NCI-H2029 treated with DMSO at 0.1 percent for 48 hours (cell line): ENCODE measurements around the gene KLHL29.
"Not testable (repeated sequence)": the region's sequence is repeated elsewhere in the genome, so short reads cannot be mapped to it uniquely, and the experiment has no call there.

ENCODE experiments used
- DNase-seq: peaks from one replicate; lab custom pipeline; 2025; lab: John Stamatoyannopoulos, UW

KLHL29 gene

DNA sequence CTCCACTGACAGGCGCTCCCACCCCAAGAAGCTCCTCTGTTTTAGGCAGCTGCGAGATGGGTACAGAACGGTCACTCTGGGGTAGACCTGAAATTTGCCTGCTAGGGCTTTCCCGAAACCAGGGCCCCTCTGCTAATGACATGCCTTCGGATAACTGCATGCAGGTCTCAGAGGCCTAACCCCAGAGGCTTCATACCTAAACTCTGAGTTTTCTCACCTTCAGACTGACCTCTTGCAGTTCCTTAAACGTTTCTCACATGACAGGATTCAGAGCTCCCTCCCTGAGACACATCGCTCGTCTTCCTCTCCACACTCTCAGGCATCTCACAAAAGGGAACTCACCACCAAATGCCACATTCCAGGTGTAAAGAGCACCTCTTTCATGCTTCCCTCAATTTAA is 11.3 kb upstream of the KLHL29 start:
- DNase-seq: no peak

DNA sequence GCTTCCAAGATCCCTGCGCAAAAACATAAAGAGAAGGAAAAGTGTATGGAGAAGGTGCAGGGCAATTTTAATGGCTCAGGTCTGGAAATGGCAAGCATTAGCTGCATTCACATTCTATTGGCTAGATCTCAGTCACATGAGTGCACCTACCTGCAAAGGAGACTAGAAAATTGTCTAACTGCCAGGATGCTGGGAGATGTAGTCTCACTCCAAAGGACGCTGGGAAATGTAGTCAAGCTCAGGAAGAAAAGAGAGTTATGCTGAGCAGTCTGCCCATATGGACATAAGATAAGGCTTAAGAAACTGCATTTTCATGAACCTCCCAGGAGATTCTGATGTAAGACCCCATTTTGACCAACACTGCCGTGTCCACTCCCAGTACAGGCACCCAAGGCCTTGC is 9.5 kb upstream of the KLHL29 start:
- no peak for DNase-seq

DNA sequence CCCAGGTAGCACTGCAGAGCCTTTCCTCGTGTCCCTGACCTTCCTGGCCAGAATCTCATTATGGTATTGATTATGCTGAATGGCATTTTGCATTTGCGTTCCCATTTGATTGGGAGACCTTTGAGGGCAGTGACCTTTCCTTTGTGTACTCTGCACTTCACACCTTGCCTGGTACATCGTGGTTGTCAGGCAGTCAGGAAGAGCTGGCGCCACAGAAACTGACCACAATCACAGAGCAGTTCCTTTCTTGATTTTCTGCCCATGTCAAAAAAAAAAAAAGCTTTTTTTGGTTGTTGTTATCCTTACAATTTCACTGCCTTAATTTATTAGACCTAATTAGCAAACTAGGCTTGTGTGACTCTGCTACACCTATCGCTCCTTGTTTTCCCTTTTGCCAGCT is 8.9 kb upstream of the KLHL29 start:
- no peak for DNase-seq

DNA sequence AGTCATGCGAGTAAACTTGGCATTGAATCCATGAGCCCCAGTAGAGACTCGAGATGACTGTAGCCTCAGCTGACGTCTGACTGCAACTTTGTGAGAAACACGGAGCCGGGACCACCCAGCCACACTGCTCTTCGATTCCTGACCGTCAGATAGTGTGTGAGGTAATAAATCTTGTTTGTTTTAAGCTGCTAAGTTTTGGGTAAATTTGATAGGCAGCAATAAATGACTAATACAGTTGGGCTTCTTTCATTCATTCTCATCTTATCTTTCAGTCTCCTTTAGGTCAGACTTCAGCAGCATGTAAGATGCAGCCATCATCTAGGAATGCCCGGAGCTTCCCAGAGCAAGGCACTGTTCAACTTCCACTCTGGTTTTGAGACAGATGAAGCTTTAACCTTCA is 8.0 kb upstream of the KLHL29 start:
- DNase-seq: no peak

DNA sequence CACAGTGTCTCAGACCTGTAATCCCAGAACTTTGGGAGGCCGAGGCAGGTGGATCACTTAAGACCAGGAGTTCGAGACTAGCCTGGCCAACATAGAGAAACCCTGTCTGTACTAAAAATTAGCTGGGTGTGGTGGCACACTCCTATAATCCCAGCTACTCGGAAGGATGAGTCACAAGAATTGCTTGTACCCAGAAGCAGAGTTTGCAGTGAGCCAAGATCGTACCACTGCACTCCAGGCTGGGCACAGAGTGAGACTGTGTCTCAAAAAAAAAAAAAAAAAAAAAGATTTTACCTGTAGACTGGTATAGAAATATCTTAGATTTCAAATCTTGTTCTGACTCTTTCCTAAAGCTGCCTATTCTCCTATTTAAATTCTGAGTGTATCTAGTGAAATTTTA is 7.2 kb upstream of the KLHL29 start:
- DNase-seq: no peak

DNA sequence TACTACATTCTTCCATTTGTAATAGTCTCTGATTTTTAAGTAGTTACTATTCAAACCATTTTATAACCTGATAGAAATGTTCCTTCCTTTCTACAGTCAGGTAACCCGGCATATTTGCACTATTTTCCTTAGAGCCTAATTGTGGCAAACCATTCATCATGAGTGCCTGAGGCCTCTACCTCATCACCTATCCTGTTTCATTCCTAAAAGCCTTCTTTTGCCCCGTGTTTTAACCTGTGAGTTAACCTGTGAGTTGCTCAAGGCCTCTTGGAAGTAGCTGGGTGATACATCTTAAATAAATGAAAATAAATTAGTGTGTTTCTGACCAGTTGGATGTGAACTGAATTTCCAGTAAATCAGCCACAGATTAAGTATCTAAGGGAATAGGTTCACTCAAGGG is 6.5 kb upstream of the KLHL29 start:
- no peak for DNase-seq

DNA sequence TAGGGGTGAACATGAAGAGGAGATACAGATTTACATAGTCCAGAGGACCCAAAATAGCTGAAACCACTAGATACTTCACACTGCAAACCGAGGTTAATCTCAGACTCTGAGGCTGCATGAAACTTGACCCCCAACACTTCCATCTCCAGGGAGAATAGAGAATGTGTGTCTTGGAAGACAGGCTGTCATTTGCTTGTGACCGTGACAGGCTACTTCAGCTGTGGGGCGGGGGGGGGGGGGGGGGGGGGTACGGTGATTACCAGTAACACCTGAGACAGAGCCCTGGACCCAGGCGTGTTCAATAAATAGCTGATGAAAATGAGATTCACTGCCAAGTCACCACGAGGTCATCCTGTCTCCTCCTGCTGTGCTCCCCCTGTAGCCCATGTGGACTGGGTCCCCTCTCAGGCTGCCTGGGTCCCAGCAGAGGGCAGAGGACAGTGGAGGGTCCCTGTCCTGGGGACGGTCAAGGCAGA is 5.7 kb upstream of the KLHL29 start:
- no peak for DNase-seq

DNA sequence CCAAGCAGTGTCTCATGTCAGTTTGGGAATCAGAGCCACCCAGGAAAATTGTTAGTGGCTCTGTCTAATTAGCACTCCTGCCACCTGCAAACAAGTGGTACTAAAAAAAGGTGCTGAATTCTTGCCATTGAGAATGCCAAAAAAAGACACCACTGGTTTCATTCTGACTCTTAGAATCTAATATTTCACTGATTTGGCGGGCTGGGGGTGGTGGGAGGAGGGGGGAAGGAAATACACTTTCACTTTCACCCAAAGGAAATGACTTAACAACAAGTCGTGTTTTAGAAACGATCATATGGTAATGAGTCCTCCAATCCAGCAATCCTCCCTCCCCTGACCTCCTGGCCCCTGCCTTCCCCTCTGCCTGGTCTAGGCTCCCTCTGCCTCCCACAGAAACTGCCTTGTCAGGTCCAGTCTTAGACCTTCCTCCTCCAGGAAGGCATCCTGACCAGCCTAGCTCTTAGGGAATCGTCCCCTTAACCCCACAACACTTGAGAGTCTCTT is 4.4 kb upstream of the KLHL29 start:
- DNase-seq: peak; percentile 45

DNA sequence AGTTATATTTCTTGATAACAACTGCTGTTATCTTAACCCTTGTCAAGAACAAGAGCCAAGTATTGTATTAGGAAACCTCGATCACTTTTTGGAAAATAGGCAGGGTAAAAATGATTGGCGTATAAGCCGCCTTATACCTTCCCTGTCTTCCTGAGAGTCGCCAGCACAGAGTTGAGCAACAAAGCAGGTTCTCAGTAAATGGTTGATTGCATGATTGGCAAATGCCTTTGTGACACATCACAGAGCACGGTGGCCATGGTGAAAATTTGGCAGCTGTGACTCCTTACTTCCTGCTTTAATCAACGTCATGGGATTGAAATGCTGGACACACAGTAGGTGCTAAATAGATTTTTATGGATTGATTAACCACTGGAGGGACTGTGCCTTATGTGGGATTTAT is 3.9 kb upstream of the KLHL29 start:
- DNase-seq: peak; percentile 35

DNA sequence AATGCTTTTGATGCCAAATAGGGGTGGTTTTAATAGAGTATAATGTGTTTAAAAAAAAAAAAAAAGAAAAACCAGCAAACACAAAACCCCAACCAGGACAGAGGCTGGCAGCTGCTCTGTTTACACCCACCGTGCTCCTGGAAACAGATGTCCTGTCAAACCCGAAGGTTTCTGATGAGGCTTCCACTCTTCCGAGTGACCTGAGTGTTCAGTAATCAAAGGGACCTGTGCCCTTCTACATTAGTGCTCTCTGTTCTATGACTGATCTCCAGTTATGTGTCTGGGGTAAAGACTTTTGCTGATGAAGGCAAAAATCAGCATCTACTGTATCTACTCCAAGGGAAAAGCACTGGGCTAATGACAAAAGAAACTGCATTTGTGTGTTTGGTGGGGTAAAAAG is 3.5 kb upstream of the KLHL29 start:
- DNase-seq: no peak

DNA sequence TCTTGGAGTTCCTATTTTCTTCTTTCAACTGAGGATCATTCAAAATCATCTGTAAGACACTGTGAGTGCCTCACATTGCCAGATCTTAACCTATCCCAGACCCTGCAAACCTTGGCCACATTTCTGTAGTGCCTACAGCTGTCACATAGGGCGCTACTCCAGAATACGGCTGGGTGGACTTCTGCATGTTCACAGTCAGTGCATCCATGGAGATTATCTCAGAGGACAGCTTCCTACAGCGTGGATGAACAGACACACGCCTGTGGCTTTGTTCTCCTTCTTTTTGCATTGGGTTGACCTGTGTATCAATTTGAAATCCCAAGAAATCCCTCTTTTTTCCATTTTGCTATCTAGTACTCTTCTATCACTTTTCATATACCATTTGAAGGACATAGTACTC is 1.9 kb upstream of the KLHL29 start:
- no peak for DNase-seq

DNA sequence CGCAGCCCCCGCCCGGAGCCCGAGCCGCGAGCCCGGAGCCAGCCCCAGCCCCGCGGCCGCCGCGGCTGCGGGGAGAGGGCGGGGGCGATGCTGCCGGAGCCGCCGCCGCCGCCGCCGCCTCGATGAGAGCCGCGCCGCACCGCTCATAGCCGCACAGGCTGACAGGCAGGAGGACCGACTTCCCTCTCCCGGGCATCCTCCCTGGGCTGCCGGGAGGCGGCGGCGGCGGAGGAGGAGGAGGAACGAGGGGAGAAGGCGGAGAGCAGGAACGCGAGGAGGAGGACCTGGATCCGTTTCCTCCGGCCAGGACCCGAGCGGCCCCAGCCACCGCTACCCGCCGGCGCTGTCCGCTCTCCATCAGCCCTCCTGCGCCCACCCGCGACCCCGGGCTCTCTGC is 370 bp downstream of the KLHL29 start:
- no peak for DNase-seq

DNA sequence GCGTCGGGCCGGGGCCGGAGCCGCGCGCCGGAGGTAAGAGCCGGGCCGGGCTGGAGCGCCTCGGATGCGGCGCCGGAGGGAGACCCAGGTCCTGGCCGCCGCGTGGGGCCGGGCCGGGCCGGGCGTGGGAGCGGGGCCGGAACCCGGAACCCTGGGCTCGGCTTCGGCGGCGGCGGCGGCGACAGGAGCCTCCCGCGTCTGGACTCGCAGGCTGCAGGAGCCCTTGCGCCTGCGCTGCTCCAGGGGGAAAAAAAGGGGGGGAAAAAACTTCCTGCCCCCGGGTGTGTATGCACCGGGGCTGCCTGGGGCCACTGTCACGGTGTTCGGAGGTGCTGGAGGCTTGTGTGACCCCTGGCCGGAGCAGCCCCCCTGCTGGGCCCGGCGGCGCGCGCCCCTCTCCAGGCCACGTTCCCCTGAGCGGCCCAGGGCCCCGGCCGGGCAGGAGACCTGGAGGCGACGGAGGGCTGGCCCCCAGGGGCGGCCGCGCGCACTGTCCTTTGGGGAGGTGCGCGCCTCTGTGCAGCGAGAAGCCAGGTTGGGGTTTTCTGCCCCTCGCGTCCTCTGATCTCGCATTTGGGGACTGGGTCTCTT is 864 bp downstream of the KLHL29 start:
- DNase-seq: no peak

DNA sequence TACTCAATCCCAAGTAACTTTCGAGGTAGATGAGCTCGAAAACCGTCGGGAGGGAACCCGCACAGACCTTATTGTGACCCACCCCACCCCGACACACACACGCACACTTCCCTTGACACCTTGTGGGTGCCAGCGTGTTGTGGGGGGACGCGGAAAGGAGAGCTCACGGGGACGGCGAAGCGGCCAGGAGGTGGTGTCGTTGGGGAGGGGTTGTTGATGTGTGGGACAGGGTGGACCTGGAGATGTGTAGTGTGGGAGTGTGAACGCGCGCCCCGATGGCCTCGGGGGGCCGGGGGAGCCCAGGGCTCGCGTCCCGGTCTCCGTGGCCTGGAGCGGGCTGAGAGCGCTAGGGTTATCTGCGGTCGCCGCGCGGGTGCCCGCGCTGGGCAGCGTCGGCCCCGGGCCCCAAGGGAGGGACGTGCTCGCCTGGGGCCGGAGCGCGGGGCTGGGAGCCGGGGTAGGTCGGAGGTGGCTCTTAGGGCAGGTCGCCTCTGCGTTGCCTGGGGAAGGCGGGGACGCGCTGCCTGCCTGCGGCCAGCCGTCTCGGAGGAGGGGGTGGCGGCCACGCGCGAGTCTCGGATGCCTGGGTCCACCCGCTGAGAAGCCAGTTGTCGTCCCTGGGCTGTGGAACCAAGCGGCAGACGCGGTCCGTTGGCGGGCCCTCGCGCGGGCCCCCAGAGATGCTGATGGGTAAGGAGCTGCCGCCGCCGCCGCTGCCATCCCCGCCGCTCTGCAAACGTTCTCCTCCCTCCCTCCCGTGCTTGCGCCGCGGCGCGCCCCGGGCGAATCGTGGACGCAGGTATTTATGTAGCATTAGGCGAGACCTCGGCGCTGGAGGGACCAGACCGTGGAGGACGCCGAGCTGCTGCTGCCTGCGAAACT is 1.6 kb downstream of the KLHL29 start:
- DNase-seq: no peak

DNA sequence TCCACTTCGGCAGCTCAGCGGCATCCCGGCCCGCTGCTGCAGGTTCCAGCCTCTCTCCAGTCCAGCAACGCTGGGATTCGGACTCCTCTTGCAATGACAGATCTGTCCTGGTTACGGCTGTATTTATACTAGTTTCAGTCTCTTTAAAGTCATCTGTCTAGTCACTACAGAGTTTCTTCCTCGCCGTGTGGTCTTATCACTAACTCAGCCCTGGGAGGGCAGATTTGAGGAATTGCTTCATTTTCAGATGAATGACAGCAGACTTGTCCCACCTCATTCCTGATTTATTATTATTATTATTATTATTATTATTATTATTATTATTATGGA is 2.2 kb downstream of the KLHL29 start:
- no peak for DNase-seq

DNA sequence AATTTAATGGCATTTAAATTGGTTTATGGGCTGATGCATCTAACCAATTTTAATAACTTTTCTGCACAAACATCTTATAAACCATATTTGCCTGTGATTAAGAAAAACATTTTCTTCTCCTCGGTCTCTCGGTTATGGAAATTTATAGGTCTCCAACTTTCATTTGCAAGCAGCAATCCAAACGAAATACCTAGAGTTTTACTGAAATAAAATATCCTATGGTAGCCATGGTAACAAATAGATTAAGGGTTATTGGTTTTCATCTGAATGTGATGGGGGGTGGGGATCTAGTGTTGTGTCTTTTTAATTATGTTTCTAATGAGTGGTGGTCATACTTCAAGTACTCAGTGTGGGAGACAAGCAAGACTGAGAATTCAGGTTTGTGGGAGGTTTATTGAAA is 2.9 kb downstream of the KLHL29 start:
- no peak for DNase-seq

DNA sequence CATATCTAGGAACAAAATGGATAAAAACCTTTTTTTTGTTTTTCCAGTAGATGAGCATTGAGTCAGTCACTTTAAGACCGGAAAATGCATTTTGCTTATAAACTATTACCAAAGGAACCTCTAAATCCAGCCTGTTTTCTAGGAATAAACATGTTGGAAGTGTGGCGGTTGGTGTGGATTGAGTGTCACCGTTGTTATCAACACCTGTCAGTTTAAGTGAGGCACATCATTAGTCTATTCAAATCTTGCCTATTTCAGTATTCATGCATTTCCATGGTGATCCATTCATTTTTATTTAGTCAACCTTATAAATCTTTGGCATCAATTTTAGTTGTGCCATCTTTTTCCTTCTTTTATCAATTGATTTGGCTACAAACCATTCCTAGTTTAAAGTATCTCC is 3.3 kb downstream of the KLHL29 start:
- DNase-seq: no peak

DNA sequence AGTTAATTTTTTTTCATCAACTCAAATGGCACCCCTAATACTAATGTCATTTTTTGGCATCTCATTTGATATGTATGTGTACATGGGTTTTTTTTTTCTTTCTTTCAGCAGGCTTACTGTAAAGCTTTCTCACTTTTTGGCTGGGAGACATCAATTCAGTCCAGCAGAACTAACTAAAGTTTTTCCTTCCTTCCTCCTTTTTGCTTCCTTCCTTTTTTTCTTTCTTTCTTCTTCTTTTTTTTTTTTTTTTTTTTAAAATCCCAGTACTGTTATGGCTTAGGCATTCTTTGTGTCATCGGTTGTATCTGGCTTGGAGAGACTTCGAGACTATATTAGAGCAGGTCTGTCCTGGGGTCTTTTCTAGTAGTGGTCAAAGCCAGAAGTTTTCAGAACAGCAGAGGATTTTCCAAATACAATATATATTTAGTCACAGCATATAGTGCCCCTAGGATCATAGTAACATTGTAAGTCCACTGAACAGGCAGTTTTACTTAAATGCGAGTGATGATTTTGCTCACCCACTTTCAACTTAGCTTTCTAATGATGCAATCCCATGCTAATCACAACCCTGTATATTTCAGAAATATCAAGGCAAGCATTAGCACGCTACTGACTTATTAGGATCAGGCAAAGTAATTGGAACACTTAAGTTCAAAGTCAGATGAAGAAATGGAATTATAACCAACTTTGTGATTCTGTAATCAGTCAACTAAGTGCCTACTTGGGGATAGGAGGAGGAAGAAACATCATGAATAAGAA is 4.0 kb downstream of the KLHL29 start:
- DNase-seq: no peak

DNA sequence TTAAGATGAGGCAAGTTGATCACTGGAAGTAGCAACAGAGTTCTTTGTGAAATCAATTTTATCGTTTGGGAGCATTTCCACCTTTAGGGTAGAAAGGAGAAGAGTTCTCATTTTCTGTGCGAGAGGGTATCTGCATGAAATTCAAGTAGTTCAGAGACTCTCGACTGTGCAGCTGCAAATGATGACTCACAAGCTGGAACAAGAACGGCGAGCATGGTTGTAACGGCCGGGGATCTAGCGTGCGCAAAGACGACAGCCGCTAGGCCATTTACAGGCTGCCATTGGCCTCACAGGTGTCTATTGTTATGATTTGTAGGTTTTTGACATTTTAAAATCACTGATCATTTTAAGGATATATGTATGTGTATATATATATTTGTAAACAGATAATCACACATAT is 5.2 kb downstream of the KLHL29 start:
- DNase-seq: no peak

DNA sequence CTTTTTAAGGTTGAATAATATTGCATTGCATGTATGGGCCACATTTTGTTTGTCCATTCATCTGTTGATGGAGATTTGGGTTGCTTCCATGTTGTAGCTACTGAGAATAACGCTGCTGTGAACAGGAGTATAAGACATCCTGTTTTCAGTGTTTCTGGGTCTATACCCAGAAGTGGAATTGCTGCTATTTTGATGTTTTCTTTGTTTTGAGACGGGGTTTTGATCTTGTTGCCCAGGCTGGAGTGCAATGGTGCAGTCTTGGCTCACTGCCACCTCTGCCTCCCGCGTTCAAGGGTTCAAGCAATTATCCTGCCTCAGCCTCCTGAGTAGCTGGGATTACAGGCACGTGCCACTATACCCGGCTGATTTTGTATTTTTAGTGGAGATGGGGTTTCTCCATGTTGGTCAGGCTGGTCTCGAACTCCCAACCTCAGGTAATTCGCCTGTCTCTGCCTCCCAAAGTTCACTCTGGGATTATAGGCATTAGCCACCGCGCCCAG is 6.3 kb downstream of the KLHL29 start:
- not testable (repeated sequence) for DNase-seq

DNA sequence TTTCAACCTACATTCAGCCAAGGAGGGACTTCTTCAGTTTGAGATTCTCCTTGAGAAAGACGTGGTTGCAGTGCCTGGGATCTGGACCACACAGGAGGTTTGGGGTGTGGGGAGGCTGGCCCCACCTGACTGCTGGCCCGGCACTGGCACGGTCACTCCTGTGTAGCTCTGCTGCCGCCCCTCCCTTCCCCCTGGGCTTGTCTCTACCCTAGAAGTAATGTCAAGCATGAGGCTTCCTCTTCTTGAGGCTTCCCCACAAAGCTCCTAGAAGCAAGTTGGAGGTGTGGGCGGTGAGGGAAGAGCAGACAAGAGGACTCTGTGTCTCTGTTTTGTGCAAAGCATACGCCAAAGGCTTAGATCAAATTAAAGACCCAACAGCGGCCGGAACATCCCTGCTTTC is 8.7 kb downstream of the KLHL29 start:
- no peak for DNase-seq

DNA sequence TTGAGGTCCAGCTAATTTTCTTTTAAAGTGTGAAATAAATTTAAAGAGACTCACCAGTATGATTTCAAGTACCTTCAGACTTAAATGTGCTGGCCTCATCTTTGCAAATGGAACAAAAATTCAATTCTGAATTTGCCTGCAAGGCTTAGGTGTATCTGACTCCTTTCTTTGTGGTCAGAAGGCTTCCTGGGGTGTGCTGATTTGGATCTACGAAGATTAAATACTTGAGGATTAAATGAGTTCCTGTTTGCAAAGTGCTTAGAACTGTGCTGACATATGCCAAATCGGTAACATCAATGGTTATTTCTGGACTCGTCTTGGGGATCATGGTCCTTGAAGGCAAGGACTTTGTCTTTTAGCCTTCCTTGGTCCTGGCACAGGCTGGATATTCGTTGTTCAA is 9.7 kb downstream of the KLHL29 start:
- DNase-seq: no peak

DNA sequence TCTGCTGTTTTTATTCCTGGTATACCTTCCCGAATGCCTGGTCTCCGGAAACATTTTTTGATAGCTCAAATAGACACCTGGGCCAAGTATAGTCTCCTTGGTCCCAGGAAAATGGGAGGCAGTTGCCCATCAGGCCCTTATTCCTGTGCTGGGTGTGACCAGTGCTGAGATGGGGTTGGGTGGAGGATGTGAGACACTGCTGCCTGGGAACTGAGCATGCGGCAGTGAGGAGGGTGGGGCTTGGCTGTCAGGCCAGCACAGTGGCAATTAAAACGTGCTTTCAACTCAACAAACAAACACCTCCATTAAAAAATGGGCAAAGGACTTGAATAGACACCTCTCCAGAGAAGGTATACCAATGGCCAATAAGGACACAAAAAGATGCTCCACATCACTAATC is 12.5 kb downstream of the KLHL29 start:
- DNase-seq: no peak
